ENCODE measurements around the gene PLPP3. TPM values are rescaled to one million over a fixed set of nuclear protein-coding genes. Genes with fewer than 3 reads are reported as not detected.
"Not testable (repeated sequence)": the region's sequence is repeated elsewhere in the genome, so short reads cannot be mapped to it uniquely, and the experiment has no call there.

Gene PLPP3
- total RNA-seq = 112 TPM
- long read RNA-seq, transcript PLPP3-201 (6 exons, 3,292 nt) = major isoform, 243 of 316 reads
- long read RNA-seq, partial matches to known transcripts = 10 of 316 reads
- long read RNA-seq, other reads (novel, unspliced or antisense) = 61 of 316 reads

DNA sequence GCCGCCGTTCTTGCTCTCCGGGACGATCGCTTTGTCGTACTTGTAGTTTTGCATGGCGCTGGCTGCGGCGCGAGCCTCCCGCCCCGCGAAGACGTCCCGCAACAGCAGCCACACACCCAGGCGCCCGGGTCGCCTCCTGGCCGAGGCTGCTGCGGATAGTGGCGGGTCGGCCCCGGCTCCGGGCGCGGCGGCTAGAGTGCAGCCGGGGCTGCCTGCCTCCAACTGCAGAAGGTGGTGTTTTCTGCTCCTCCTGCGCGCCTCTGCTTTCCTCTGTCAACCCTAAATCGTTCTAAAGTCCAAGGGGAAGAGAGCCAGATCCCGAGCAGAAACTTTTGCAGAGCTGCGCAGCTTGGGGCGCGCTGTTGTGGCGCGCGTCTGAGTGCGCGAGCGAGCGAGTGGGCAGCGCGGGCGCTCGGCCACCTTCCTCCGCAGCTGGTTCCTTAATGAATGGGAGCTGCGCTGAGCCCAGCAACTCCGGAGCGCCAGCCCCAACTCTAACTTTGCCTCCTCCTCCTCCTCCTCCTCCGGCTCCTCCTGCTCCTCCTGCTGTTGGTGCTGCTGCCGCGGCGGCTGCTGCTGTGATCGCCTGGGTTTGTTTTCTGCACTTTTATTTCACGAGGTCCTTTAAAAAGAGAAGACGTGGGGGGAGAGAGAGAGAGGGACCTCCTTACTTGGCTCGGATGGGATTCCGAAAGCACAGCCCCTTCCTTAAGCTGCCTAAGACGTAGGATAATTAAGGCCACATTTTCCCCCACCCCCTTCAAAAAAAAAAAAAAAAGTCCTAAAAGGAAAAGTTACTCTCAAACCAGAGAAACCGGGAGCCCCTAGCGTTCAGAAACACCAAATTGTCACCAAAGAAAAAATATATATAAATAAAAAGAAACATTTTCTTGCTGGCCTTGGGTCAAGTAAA lies at the start of gene PLPP3:
PLPP3 (minus strand) TSS at position 601 of the 913 bp plus-strand sequence; CDS start at position 54, 547 bp downstream.
- DNase-seq (ENCODE audit: low spot score) = peak; percentile 94

DNA sequence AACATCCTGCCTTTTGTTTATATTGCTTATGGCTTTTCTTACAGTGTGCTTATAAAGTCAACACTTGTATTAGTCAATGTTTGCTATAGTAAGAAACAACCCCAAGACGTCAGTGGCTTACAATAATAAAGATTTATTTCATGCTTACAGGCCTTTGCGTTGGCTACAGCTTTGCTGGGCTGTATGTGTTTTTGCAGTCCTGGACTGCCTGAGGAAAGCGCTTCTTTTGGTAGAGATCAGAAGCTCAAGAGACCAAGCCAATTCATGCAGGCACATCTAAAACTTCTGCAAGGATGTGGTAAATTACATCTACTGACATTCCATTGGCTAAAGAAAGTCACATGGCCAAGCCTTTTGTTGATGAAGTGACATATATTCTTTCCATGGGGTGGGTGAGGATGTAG lies 48.3 kb upstream of the PLPP3 start:
- no peak for DNase-seq (ENCODE audit: low spot score)

DNA sequence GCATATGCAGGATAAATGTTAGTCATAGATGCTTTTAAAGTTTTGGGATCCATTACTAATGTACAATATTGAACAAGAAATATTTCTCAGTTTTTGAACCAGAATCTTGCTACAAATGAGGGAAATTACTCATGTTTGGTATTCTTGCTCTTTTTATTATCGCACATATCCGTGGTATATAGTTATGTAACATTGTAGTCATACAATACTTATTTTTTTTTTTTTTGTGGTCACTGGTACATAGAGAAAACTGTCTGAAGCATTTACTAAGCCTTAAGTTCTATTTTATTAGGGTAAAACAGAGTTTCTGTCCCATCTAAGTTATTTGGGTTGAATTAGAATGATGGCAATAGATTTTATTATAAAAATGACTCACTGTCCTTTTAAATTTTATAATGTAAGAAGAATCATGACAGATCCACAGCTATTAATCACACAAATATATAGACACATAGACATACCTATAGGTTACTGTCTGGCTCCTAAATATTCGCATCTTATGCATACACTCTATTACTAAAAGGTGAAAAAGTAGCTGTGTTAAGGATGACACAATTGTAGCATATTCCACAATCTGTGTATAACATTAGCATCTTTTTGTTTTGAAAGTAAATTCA lies 47.8 kb upstream of the PLPP3 start:
- no peak for DNase-seq (ENCODE audit: low spot score)

DNA sequence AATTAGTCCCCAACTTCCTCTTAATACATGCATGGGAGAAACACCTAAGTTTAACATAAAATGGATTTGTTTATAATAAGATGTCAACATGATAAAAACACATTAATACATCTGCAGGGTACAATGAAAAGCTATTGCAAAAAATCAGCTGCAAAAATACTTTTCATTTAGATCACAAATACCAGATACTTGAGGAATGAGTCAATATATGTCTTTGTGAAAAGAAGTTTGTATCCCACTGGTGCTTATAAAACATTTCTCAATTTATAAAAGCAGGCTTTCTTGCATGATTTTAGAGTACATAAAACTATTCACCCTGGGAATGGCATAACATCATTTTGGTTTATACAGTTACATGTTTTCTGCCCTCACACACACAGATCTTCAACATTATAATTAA lies 47.2 kb upstream of the PLPP3 start:
- DNase-seq (ENCODE audit: low spot score) = no peak

DNA sequence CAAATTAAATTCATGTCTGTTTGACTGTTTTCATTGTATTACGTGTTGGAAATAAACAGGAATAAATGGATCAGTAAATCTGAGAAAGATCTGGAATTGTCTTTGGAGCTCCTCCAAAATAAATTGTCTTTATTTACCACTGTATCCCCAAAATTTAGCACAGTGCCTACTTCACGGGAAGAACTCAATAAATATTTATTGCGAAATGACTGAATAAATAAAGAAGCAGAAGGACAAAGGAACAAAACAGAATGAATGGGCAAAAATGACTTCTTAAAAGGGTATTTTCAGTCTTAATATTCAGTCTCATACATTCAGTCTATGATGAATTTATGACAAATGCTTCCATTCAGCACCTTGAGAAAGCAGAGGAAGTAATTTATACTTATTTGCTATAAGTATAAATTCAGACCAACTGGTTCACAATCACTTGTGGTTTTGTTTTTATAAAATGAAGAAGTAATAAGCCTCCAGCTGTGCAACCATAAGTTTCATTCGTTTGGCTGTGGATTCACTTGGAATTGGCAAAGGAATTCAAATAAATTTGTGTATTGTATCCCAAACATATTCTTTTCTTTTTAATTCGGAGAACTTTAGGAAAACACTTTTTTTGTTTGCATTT lies 46.6 kb upstream of the PLPP3 start:
- no peak for DNase-seq (ENCODE audit: low spot score)

DNA sequence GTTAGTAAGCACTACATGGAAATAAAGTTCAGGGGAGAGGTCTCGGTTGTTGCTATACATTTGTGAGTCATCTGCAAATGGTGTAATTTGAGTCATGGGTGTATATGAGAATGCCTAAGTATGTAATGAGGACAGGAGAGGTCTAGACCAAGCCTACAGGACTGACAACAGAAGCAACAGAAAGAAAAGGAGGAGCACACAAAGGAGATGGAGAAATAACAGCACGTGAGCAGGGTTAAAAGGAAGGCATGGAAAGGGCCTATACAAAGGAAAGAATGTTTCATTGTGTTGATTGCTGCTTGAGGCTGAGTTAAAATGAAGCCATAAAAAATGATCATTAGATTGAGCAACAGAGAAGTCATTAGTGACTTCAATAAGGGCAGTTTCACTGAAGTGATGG lies 37.8 kb upstream of the PLPP3 start:
- DNase-seq (ENCODE audit: low spot score) = no peak

DNA sequence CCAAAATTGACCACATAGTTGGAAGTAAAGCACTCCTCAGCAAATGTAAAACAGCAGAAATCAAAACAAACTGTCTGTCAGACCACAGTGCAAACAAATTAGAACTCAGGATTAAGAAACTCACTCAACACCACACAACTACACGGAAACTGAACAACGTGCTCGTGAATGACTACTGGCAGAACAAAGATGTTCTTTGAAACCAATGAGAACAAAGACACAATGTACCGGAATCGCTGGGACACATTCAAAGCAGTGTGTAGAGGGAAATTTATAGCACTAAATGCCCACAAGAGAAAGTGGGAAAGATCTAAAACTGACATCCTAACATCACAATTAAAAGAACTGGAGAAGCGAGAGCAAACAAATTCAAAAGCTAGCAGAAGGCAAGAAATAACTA lies 31.4 kb upstream of the PLPP3 start:
- DNase-seq (ENCODE audit: low spot score) = not testable (repeated sequence)

DNA sequence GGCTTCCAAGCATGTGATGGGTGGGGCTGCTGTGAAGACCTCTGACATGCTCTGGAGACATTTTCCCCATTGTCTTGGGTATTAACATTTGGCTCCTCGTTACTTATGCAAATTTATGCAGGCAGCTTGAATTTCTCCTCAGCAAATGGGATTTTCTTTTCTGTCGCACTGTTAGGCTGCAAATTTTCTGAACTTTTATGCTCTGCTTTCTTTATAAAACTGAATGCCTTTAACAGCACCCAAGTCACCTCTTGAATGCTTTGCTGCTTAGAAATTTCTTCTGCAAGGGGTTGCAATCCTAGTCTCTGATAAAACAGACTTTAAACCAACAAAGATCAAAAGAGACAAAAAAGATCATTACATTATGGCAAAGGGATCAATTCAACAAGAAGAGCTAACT lies 30.7 kb upstream of the PLPP3 start:
- DNase-seq (ENCODE audit: low spot score) = not testable (repeated sequence)

DNA sequence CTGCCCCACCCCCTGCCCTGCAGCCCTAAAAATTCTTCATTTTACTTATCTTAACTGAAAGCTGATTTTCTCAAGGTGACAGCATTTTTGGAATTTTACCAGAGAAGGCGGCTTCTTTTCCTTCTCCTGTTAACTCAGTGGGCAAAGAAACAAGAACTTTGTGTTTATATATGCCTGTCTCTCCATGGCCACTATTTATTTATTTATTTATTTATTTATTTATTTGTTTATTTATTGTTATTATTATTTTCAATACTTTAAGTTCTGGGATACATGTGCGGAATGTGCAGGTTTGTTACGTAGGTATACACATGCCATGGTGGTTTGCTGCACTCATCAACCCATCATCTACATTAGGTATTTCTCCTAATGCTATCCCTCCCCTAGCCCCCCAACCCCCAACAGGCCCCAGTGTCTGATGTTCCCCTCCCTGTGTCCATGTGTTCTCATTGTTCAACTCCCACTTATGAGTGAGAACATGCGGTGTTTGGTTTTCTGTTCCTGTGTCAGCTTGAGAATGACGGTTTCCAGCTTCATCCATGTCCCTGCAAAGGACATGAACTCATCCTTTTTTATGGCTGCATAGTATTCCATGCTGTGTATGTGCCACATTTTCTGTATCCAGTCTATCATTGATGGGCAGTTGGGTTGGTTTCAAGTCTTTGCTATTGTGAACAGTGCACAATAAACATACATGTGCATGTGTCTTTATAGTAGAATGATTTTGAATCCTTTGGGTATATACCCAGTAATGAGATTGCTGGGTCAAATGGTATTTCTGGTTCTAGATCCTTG lies 16.2 kb upstream of the PLPP3 start:
- DNase-seq (ENCODE audit: low spot score) = not testable (repeated sequence)

DNA sequence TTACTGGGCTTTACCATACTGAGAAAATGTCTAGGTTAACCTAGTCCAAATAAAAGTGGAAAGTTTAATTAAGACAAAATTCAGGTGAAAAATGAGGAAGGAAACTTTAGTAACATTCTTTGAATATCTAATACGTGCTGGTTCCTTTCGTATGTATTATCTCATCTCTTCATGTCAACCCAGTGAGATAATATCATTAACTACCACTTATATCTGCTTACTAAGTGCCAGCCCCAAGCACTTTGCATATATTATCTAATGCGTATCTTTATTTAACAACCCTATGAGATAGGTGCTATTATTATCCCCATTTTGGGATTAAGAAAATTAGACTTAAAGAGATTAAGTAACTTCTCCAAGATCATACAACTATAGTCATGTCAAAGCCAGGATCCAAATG lies 12.5 kb upstream of the PLPP3 start:
- DNase-seq (ENCODE audit: low spot score) = no peak

DNA sequence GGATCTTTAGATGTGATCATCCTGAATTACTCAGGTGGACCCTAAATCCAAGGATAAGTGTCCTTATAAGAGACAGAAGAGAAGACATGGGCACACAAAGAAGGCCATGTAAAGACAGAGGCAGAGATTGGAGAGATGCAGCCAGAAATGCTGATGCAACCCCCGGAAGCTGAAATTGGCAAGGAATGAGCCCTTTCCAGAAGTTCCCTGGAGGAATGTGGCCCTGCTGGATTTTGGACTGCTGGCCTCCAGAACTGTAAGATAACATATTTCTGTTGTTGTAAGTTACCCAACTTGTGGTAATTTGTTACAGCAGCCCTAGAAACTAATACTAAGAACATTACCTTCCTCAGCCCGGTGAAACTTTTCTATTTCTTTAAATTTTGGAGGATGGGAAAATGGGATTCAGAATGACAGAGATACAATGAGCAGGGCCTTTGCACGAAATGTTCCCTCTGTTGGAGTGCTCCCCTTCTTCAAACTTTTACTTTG lies 11.2 kb upstream of the PLPP3 start:
- no peak for DNase-seq (ENCODE audit: low spot score)

DNA sequence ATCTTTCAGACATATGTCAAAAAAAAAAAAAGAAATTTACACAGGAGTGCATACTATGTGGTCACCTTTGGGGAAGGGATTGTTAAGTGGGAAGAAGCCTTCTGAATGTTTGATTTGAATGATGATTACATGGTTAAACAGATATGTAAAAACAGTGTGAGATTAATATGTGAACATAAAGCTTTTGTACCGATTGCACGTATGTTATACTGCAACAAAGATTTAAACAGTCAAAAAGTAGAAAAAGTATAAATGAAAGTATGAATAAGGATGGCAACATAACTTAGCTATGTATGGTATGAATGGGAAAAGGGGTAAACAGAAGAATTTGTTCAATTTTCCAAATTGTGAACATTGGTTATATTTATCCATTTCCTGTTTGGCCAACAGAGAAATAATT lies 10.0 kb upstream of the PLPP3 start:
- DNase-seq (ENCODE audit: low spot score) = no peak

DNA sequence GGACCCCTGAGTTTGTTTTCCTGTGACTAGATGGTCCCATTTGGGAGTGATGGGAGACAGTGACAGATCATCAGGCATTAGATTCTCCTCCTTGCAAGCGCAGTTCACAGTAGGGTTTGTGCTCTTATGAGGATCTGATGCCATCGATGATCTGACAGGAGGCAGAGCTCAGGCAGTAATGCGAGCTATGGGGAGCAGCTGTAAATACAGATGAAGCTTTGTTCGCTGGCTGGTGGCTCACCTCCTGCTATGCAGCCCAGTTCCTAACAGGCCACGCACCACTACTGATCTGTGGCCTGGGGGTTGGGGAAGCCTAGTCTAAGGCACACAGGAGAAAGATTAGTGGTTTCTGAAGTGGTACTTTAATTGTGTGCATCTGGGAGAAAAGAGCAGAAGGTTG lies 7.1 kb upstream of the PLPP3 start:
- no peak for DNase-seq (ENCODE audit: low spot score)

DNA sequence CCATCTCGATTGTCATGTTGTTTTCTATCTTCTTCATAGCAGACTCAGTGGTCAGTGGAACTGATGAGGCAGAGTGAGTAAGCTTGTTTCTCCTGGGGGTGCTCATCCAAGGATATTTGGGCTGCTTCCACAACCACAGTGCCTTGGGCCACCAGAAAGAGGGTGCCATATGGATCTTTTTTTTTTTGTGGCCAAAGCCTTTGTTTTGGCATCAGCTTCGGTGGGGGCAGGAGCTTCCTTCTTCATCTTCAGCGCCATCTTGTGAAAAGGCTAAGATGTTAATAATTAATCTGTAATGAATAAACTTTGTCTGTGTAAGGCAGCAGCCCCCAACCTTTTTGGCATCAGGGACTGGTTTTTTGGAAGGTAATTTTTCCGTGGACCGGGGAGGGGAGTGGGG lies 6.6 kb upstream of the PLPP3 start:
- DNase-seq (ENCODE audit: low spot score) = no peak

DNA sequence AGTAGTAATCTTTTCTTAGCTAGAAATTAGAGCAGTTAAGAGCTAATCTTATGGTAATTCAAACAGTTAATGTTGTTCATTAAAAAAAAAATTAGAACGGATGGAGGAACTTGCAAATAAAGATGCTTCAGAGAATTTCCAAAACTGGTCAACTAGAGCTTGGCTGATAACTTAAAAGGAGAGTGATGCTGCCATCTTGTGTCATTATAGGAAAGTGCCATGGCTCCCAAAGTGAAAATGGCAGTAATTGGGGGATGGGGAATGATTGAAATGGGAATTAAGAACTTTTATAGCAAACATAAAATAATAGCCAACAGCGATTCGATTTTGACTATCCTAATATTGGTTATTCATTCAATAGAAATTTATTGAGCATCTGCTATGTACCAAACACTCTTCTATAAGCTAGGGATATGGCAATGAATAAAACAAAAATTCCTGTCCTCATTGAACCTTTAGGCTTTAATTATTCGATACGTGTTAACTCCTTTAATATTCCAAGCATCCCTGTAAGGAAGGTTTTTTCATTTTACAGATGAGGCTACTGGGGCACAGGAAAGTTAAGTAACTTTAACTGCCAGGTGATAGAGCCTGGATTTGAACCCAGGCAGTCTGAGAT lies 5.7 kb upstream of the PLPP3 start:
- DNase-seq (ENCODE audit: low spot score) = no peak

DNA sequence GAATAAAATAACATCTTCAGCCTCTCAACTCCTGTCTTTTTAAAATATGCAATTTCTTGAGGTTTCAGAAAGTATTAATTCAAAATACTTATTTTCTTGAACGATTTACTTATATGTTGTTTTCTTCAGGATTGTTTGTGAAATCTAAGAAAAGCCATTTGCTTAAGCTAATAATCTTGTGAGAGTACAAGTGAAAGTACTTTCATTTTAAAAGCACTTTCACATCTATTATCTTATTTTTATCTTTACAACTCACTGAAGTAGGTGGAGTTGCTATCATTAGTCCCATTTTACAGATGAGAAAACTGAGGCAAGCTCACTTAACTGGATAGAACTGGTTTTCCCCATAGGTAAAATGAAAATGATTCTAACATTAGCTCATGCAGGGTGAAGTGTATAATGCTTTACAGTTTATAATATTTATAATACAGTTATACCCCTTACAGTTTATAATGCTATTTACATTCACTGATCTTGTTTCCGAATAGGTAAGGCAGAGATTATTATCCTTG lies 4.7 kb upstream of the PLPP3 start:
- no peak for DNase-seq (ENCODE audit: low spot score)

DNA sequence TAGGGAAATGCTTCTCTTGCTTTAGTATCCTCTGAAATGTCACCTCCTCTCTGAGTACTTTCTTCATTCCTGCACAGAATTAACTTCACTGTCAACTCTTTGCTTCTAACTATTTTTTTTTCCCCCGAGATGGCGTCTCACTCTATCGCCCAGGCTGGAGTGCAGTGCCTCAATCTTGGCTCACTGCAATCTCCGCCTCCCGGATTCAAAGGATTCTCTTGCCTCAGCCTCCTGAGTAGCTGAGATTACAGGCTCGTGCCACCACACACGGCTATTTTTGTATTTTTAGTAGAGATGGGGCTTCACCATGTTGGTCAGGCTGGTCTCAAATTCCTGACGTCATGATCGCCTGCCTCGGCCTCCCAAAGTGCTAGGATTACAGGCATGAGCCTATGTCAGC lies 1.4 kb upstream of the PLPP3 start:
- DNase-seq (ENCODE audit: low spot score) = no peak

DNA sequence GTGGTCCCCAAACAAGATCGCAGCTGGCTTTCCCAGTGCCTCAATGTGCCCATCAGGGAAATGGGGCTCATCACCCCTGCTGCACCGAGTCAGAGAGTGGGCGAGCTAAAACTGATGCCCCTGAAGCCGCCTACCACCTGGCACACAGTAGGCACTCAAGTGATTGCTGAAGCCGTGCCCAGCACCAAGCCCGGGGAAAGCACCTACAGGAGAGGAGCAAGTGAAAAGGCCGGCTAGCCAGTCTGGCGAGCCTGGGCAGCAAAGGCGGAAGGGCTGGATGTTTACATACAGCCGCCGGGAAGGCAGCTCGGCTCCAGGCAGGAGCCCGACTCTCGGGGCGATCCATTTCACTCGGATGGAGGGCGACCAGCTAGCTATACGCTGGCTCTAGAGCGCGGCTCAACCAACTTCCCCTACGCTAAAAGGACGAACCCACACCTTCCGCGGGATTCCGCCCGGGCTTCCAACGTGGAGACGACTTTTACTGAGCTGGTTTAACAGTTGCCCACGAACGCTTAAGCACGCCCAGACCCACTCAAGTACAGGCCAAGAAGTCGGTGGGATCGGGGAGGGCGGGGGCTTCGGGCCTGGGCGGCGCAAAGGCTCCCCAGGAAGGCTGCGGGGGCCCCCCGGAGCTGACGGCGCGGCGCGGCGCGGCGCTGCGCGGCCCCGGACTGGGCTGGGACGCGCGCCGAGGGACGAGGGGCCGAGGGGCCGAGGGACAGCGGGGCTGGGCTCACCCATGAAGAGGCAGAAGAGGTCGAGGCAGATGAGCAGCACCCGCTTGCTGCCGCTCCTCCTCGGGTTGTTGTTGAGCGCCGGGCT lies 1.0 kb downstream of the PLPP3 start:
- no peak for DNase-seq (ENCODE audit: low spot score)

DNA sequence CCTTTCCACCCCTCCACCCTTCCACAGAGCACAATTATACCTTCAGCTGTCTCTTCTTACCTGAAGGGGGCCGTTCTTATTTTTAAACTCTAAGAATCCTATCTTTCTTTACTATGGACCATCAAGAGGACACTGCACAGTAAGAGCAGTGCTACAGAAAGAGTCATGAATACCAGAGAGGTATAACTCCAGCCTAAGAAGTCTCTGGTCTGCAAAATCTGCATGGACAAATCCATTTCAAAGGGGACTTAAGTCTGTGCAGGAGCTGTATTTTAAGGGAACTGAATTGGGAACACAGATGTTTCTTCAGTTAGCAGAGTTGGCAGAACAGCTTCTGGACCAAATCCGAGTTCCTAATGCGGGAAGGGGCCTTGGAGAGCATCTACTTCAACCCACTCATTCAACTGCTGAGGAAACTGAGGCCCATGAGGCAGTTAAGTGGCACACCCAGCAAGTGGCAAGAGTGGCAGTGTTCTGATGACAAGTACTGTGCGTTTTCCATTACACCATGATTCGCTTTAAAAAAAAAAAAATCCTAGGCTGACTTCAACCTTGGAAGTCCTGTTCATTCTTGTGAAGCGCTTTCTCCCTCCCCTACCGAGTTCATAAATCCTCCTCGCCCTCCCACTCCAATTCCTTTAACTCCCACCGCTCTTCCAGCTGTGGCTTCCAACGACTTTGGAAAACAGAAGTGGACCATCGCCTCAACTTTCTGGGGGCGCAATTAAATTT lies 1.8 kb downstream of the PLPP3 start:
- no peak for DNase-seq (ENCODE audit: low spot score)

All from mesenteric fat pad (tissue), 1 donor.